Activated effector memory CD4-positive, alpha-beta T cell treated with Interleukin-2 at 50 U/mL for 16 hours (primary cell): ENCODE measurements around the gene SYNE3.

ENCODE experiments used
- DNase-seq: peaks from one replicate; pipeline ENCODE4 v3.0.0-alpha.2; 2020

The SYNE3 gene

DNA sequence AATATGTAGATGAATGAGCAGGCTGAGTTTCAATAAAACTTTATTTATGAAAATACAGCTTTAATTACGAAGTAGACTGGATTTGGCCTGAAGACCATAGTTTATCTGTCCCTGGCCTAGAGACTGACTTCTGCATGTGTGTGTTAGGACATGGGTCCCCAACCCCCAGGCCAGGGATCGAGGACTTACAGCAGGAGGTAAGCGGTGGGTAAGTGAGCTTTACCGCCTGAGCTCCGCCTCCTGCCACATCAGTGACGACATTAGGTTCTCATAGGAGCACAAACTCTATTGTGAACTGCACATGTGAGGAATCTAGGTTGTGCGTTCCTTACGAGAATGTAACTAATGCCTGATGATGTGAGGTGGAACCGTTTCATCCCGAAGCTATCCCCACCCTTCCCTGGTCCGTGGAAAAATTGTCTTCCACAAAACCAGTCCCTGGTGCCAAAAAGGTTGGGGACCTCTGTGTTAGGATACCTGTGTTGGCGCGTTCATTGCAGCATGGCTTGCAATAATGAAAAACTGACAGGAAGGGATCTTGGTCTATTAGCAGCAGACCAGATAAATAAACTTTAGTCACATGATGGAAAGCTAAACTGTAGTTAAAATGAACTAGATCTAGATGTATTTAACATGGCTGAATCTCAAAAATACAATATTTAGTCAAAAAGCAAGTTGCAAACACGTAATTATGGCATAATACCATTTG, 22.5 kb upstream of the SYNE3 start:
- no peak for DNase-seq

DNA sequence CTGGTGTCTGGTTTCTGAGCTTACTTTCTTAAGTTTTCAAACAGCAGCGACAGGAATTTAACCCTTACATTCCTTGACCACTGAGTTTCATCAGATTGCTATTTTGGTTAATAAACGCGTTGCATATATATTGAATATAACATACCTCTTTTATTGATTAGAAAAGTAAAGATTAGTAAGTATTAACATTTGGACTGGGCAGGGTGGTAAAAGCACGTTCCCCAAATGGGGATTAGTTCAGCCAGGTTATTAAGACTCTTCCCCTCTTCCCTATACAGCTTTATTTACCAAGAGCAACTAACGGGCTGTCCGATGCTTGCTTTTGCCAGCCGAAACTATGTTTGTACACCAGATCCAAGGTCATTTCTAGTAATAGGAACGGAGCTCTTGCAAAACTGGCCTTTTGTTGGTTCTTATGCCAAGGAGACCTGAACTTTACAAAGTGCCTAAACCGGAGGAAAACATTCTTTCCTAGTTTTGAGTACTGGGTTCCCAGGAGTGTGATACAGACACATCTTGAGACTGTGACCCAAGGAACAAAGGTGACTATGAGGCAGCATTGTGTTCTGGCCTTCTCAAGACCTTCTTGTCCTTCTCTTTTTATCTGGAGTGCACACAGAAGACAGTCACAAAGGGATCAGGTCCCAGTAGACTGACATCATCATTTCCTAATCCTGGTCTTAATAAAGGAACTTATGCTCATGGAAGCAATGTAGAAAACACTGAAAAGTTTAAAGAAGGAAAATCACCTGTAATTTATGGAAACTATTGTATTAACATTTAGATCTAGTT, 21.0 kb upstream of the SYNE3 start:
- DNase-seq: no peak

DNA sequence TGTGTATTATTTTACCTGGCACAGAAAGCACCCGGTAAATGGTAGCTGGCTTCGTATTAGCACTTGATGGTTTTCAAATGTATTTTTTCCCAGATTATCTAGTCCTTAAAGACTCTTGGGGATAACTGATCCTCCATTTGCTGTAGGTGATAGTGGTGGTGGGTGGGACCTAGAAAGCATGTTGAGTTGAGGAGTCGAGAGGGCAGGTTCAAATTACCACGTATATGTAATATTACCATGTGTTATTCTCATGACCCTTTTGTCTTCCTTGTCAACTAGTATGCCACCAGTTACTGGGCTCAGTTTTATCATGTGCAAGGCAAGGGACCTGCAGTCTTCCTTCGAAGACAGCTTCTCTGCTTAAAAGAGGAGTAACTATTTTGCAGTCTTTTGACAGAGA, 20.2 kb upstream of the SYNE3 start:
- DNase-seq: no peak

DNA sequence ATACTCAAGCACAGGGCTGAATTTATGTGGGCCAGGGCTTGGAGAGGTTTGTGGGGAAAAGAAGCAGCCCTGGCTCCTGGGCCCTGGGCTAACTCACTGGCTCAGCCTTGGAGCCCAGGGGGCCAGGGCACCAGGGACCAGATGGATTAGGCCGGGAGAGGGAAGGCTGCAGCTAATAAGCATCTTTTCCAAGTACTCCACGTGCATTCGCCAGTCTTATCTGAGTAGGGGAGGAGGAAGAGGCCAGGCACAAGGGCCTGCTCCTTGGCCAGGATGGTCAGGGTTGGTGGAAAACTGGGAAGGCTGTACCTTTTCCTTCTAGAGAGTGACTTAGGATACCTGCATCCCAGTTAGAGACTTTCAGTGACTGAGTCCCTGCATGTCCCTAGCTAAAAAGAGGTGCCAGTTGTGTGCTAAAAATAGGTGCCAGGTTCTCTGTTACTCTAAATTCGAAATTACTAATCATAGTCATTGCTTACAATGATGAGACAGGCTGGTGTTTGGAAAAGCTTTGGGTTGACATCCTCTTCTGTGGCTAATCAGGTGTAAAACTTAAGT, 19.7 kb upstream of the SYNE3 start:
- DNase-seq: no peak

DNA sequence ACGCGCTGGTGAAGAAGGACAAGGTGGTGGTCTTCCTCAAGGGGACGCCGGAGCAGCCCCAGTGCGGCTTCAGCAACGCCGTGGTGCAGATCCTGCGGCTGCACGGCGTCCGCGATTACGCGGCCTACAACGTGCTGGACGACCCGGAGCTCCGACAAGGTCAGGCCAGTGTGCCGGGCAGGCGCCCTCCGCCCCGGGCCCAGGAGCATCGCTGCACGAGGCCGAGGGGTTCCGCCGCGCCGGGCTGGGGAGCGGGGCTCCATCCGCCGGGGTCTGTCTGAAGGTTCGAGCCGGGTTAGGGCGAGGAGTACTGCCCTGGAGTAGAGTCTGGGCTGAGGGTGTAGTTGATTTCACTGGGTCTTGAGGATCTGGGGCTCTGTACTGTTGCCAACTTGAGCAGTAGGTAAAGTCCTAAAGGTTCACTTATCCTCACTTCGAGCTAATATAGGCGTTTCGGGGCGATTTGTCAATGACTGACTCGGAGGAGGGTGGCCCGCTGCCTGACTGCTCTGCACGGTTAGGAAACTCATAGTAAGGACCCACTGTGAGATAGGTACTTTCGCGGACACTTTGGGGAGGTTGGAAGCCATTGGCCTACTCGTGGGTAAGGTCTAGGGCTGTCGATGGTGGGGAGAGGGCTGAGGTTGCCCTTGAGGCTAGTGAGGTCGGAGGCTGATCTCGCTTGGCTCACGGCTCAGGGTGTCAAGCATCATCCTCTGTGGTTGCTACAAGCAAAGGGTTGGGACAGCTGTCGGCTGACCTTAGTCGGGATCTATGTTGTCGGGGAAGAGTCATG, 19.0 kb upstream of the SYNE3 start:
- no peak for DNase-seq

DNA sequence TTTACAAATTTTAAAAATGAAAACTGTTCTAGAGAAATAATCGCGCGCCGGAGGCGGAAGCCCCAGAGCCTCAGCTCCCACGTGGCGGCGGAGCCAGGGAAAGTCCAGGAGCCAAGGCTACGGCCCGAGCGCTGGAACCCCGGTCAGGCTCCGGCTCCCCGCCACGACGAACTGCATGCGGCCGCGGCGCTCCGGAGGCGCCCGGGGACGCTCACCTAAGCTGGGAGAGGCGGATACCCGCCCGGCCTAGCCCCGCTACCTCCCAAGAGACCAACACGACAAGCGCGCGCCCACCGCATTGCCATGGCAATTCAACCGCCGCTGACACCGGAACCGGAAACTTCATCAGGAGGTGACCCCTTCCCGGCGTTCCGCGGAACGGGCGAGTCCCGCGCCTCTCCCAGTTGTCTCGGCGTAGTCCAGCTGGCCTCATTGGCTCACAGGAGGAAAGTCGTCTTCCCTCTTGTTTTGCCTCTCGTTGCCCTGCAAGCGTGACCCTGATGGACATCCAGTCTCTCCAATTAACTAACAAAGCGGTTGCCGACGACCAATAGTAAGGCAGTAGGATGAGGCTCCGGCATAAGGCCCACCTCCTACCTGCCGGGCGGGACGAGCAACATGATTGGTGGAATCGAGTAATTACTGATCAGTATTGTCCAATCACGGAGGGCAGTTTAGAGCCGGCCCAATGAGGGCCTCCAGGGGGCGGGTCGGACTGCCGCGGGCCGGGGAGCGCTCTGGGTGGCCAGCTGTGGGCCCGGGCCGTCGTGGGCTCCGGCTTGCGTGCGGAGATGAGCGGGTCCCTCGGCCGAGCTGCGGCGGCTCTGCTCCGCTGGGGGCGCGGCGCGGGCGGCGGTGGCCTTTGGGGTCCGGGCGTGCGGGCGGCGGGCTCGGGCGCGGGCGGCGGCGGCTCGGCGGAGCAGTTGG, 18.1 kb upstream of the SYNE3 start, which contains the start of gene GLRX5:
TSS of gene GLRX5 (plus strand) at position 752 of the 927 bp plus-strand sequence. CDS start at position 792, 40 bp downstream.
- peak; percentile 96 for DNase-seq

DNA sequence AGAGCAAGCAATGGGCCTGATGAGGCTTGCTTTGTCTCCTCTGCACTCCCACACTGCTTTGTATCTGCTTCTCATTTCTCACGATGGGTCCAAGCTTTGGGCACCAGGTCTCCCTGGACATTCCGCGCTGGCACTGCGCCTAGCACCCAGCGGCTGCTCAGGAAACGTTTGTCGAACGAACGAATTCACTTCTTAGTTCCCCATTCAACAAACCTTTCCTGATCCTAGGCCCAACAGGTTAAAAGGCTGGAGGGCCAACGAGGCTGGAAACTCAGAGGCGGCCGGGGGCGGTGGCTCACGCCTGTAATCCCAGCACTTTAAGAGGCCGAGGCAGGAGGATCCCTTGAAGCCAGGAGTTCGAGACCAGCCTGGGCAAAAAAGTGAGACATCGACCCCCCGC, 17.4 kb upstream of the SYNE3 start:
- no peak for DNase-seq

DNA sequence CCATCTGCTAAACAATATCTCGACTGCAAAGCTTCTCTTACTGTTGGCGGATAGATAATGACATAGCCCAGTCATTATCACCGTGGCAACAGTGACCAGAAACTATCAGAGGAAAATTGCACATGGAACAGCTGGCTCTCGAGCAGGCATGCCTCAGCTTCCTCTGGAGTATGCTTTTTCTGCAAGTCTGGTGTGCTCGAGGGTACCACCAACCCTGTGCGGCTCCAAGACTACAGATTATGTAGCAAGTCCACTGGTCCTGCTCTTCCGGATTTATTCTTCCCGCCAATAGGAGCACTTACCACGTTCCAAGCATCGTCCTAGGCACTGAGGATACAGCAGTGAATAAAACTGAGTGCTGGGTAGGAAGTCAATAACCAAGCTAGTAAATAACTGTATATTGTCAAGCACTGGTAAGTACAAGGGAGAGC, 17.0 kb upstream of the SYNE3 start:
- no peak for DNase-seq

DNA sequence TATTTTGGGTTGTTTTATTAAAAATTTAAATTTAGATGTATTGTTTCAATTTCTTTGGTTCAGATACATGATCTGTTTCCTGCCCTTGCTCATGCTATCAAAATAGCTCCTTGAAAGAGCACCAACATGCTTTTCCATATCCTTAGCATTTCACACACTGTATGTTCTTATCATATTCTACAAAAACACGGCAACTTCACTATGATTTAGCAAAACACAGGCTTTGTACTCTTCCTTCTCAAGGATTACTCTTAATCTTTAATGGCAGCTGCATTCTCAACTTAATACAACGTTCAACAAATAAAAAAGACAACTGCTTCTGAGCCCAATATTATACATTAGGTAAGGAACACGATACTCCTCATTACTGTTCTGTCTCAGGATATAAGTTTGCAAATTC, 15.5 kb upstream of the SYNE3 start:
- no peak for DNase-seq

DNA sequence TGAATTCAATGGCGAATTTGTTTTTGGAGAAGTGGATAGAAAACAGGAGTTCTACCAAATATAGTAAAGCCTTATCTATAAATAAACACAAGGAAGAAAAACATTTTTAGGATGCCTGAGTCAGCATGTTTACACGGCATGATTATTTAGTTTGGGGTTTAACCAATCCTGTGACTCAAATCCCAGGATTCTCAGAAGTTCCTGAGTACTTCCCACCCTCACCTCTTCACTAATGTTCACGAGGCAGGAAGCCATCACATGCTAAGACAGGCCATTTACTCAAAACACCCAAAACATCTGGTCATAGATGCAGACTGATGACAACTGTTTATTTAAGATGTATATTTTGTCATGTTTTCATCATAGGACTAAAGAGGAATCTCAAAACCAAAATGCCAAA, 15.0 kb upstream of the SYNE3 start:
- DNase-seq: no peak

DNA sequence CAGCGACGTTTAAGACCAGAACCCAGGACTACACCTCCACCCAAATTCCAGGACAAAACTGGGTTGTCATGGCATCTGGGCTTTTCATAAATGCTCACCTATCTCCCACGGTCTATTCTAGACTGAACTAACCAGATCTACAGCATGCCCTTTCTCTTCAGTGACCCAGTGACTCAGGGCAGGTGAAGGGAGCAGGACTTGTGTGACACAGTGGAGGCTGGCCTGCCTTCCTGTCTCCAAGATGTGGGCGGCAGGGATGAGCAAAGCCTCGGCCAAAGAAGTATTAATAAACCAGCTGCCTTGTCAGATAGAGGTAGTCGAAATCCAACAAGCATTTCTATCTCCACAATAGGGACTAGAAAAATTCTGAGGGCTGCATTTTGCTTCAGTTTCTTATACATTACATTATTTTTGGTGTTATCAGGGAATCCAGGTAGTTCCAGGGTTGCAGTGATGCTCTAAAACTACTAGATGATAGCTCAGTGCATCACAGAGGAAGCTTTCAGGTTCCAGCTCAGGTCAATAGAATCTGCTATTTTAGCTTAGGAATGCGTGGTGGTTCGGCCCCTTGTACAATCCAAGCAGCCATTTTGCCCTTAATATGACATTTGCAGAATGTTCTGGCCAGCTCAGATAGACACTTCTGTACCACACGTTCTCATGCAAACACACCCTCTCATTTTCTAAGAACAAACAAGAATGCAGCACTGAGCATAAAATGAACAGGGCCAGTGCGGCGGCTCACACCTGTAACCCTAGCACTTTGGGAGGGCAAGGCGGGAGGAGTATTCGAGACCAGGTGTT, 14.2 kb upstream of the SYNE3 start:
- no peak for DNase-seq

DNA sequence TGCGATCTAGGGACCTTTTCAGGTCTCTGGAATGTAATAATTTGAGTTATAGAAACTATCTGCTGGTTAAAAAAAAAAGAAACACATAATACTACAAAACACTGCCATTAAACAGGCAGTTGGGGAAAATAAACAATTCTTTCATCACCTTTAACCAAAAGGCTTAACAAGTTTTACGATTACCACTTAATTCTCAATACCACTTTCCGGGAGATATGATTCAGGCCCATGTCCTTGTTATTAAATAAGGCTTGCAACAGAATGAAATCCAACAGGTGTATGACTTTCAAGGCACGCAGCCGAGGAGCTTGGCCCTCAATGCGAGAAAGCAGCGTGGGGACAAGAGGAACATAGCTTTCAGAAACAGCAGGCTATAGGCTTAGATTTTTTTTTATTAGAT, 12.8 kb upstream of the SYNE3 start:
- DNase-seq: no peak

DNA sequence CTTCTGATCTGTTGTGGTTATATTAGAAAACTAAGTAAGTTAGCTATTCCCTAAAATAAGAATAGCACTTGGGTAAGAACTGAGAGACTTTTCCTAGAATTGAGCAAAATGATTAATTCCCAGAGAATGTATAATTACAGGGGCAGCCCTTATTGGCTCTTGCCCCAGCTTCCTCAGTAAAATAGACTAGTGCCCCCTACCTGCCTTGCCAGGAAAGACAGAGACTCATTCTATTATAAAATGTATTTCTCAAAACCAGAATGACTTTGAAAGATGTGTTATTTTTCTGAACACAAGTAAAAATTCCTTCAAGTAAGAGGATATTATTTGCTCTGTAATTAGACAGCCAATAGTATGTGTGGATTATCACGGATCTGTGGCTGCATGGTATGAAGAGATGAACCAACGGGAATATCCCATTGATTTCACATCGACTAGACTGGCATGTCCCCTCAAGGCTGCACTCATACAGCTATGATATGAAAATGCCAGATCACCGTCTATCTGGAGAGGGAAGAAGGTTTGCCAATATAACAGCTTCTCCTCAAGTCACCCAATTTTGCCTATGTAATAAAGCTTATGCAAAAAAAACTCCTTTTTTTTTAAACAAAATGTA, 11.0 kb upstream of the SYNE3 start:
- DNase-seq: no peak

DNA sequence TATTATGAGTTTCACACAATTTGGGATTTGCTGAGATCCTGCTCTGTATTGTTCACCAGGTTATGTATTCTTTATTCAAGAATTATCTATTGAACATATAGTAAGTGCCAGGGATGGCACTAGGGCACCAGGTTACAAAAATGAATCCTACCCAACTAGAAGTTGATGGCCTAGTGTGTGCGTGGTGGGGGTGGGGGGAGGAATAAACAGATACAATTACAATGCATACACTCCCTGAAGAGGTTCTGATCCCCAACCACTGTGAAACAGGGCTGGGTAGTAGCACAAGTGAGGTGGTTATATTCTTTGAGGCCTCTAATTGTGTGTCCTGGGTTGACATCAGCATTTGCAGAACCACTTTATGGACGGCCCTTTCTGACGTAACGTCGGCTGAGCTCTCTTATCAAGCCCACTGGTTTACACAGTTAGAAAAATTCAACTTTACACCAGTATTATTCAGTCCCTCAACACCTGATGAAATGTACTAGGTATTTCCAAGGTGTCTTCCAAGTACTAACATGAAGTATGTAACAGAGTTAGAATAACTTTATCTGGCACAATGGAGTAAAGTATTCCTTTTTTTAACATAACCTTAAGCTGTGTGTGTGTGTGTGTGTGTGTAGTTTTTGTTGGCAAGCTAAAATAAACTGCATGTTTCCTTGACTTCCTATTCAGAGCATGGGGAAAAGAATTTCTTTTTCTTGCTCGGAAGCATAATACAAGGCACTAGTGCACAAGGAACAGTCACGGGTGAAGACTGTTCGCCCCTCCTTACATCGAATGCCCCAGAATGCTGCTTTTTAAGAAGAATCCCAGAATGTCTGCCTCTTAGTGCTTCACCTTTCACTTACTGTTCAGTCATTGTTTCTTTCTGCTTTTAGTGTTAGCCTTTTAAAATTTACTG, 10.3 kb upstream of the SYNE3 start:
- no peak for DNase-seq

DNA sequence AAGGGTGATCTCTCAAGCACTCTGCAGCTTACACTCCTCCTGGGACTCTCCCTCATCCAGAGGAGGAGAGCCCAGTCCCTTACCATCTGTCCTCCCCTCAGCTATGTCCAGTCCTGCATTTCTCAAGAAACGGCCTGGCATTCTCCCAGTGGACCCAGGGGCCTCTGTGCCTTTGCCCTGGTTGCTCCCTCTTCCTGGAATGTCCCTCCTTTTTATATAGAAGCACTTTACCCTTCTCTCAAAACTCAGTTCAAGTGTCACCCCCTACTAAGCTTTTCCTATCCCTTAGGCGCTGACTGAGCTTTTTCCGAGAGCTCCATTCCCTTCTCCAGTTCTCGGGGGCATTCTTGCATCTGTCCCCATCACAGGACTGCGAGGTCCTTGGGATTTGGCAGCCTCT, 9.5 kb upstream of the SYNE3 start:
- no peak for DNase-seq

DNA sequence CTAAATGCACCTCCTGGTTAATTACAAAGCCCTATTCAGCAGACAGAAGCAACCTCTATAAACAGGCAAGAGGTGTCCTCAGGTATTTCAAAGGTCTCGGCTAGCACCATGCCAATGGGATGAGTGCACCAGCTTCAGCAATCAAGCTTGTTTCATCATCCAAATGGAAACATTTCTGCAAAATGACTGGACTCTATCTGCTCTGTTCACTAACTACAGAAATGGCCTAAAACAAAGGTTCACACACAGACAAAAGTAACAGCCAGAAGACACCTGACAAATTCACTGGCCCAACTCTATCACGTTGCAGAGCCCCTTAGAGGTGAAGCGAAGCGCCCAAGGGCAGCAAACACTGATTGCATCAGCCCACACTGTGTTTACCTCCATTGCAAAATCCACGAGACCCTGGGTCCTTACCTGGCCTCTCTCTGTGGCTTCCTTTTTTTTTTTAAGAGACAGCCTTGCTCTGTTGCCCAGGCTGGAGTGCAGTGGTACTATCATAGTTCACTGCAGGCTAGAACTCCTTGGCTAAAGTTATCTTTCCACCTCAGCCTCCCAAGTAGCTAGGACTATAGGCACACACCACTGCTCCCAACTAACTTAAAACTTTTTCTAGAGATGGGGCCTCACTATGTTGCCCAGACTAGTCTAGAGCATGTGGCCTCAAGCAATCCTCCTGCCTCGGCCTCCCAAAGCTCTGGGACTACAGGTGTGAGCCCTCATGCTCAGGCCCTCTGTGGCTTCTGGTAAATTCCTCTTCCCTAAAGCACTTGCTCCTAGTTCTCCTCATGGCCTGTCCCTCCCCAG, 8.5 kb upstream of the SYNE3 start:
- DNase-seq: no peak

DNA sequence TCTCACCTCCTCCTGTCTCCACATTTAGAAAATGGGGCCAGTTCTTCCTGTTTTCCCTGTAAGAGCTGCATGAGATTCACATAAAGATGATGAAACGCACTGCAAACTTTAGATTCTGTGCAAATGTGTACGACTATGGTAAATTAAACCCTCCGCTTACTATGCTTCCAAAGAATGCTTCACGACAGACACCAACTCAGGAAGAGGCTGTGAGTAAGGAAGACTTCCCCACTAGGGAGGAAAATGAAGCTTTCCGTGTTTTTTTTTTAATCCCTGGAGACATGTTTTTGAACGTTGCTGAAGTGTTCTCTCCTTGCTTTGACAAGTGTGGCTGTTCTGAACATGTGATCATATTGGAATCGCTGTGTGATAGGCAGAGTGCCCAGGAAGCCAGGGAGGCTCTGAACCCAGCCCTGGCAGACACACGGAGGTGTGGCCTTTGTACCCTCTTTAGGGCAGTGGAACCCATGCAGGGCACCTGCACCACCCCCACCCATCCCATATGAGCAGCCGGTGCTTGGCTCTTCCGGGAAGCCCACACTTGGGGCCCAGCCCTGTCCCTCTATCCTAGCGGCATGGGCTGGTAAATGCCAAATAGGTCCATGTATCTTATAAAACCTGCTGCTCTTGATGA, 7.5 kb upstream of the SYNE3 start:
- peak; percentile 48 for DNase-seq
